HS-5 (cell line): ENCODE data around the gene ZEB2.

ENCODE experiments used
- DNase-seq: peaks from one replicate; pipeline ENCODE4 v3.0.0-alpha.2; 2012; ENCODE audit warnings: low read depth

Gene ZEB2

DNA sequence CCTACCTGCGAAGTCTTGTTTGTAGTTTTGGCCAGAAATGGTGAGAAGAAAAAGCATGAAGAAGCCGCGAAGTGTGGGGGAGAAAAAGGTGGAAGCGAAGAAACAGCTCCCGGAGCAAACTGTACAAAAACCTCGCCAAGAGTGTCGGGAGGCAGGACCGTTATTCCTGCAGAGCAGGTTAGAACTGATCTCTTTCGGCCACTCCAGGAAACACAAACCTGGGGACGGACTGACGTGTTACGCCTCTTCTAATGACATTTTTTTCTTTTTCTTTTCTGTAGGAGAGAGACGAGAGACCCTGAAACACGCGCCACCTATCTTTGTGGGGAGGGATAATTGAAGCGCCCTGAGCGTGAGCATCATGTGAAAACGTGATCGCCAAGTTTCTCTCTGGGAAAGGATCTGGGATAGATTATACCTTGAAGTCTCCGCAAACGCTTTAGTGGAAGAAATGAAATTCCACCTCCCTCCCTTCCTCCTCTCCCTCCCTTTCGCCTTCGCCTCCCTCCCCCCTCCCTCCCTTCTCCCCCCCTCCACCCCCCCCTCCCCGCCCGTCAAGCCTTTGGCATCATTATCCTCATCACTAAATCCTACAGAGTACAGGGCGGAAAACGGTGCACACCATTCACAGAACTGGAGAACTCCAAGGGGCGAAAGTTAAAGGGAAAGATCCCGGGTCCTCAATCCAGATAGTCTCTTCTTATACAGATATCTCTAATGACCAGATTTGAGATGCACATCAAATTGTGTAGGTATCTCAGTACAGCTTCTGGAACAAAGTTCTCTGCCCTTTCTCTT lies at the start of gene ZEB2:
TSS of gene ZEB2 (minus strand) at position 186 of the 798 bp plus-strand sequence. CDS start 2,769 bp downstream, outside the sequence.
- DNase-seq: peak; percentile 78

DNA sequence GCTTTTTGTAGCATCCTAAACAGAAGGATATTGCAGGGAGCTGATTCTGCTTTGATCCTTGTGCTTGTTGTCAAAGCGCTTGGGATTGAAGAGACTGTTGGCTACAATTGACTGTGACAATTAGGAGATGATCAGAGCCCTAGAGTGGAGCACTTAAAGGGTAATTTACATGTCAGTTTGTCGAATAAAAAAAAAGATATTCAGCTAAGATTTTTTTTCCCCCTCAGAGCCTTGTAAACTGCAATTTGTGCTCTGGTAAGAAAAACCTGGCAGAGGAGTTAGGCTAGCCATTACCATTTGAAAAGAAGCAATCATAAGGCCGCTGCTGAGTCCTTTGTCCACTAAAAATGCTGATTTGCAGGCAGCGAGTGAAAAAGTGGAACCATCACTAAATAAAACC lies 47.8 kb upstream of the ZEB2 start:
- no peak for DNase-seq

DNA sequence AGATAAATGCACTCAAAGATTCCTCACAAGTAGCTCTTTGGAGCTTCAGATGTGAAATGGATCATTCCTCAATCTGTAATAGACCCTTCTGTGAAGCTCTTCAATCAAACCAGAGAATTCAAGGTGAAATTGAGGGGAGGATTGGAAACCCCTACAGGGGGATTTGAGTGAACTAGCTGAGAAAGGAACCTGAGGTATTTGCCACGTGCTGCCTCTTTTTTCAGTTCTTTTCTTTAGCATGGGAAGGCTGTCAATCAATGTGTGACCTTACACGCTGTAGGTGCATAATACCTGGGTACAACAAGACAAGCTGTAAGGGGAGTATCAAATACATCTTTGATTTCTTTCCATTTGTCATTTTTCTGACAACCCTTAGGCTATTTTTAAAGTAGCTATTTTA lies 46.5 kb upstream of the ZEB2 start:
- DNase-seq: no peak

DNA sequence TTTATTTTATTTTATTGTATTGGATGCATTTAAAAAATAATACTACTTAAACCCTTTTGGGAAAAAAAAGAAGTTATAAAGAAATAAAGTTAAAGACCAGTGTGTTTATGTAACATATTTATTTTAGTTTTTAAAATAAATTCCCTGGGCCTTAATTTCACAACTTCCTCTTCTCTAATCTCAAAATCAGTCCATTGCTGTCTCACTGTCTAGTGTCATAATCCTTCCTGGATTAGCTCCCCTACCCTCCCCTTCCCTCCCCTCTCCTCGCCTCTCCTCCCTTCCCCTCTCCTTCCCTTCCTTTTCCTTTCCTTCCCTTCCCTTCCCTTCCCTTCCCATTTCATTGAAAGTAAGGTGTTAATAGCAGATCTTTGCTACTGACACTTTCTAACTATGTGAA lies 40.3 kb upstream of the ZEB2 start:
- DNase-seq: no peak

DNA sequence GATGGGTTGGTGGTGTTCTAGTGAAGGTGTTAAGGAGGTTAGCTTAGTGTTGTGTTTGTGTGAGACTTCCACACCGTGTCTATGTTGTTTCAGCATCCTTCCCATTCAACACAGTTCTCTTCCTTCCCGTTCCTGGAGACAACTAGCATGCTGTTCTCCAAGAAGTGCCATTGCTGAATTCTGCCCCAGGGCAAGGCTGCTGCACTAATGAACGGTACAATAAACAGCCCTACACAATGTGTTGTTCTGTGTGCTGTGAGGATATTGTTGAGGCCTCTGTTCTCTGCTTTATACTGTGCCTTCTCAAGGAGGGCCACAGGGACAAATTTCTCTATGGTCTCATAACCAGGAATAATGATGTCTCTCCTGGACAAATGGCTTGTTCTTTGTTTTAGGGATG lies 39.8 kb upstream of the ZEB2 start:
- DNase-seq: no peak

DNA sequence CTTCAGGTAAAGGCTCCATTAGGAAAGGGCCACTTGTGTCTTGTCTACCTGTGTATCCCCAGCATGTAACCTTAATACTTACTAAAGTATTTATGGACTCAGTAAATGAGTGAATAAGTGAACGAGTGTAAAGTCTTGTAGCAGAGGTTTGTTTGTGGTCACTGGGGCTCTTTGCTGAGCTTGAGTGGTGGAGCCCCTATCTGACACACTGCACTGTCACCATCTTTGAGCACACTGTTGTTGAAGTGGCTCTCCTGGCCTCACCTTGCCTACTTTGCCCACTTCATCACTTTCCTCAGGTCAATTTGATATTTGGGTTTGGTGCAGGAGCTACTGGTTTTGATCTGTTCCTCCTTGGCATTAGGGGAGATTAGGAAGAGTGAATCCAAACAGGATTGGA lies 39.3 kb upstream of the ZEB2 start:
- no peak for DNase-seq

DNA sequence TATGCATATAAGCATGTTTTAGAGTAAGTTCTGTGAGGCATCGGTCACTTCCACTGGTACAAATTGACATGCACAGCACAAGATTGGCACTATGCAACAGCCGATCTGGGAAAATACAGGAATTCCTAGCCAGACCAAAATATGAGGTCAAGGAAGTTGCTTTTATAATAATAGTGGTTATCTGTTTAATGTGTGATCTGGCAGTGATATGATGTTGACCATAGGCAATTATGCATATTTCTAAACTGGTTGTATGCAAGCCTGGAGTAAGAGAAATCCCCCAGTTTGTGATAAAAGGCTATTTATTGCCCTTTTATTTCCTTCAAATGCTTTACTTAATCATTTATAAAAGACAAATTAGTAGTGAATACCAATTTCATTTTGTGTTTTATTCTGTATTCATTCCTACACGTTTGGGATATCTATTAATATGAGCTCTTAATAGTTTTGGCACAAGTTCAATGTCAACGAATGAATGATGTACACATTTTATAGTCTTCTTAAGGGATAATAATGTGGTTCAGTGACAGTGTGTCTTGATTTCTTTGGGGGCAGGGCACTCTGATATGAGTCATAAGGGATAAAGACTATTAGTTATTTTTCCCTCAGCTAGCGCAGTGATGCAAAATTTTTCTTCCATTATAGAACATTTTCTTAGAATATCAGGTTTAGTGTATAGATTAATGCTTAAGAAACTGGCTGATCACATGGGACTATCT lies 34.7 kb upstream of the ZEB2 start:
- DNase-seq: no peak

DNA sequence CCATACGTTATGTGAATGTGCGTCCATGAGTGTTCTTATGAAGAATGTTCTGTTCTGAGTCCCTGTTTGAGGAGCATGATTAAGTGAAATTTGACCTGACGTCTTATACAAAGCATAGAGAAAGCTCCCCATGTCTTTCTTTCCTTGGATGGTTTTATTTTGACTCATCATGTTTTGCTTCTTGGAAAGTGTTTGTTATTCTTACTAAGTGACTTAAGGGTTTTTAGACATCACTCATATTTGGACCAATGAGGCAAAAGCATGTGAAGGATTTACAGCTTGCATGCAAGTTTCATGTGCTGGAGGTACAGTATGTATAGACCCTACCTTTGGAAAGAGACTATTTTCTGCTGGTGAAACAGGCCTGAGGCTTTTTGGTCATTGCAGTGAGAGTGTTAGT lies 33.5 kb upstream of the ZEB2 start:
- DNase-seq: peak; percentile 72

DNA sequence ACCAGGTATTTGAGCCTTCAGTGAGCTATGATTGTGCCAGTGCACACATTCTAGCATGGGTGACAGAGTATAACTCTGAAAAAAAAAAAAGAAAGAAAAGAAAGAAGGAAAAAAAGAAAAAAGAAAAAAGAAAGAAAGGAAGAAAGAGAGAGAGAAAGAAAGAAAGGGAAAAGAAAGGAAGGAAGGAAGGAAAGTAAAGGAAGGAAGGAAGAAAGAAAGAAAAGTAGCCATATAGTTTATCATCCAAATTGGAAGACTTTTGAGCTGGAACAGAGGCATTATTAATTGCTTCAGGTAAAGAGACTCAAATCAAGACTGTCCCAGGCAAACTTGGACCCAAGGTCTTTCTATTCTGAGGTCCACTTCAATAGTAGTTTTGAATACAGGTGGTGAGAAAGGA lies 32.9 kb upstream of the ZEB2 start:
- DNase-seq: no peak

DNA sequence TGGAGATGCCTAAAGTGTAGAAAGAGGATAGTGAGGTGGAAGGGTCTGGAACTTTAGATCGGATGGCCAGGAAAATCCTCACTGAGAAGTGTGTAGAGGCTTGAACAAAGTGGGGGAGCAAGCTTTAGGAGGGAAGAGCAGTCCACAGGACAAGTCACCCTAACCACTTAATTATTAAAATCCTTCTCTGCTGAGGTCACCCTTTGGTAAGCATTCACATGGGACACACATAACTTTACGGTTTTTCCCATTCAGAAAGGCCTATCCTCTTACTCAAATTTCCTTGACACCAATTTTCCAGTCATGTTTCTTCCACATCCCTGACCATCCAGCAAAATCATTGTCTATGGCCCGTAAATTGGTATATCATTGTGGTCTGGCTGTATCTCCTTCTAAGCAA lies 31.0 kb upstream of the ZEB2 start:
- no peak for DNase-seq

DNA sequence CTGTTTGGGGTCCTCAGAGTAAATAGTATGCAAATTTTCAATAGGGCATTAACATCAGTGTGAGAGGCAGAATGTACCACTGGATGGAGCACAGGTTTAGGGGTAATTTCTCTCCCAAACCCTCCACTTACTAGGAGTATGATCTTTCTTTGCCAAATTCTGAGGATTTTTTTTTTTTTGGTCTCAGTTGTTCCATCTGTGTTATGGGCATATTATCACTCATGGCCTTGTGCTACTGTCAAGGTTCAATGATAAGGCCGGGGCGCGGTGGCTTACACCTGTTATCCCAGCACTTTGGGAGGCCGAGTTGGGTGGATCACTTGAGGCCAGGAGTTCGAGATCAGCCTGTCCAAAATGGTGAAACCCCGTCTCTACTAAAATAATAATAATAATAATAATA lies 30.2 kb upstream of the ZEB2 start:
- DNase-seq: no peak

DNA sequence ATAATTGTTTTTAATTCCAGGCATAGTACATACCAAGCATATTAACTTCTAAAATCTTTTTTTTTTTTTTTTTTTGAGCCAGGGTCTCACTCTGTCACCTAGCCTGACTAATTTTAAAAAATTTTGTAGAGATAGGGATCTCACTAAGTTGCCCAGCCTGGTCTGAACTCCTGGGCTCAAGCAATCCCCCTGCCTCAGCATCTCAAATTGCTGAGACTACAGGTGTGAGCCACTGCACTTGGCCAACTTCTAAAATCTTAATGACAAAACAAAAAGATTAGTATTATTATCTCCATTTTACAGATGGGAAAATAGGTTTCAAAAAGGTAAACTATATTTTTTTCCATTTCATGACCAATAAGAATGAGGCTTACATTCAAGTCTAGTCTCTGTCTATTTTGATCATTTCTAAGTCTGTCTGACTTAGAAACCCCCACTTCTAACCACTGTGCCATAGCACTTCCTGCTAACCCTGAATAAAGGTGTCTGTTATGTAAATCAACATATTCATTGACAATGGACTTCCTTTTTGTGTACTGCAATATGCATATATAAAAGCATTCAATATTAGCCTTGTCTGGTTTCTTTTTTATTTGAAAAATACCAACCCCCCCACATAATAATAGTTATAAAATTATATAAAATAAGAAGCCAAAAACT lies 28.7 kb upstream of the ZEB2 start:
- no peak for DNase-seq

DNA sequence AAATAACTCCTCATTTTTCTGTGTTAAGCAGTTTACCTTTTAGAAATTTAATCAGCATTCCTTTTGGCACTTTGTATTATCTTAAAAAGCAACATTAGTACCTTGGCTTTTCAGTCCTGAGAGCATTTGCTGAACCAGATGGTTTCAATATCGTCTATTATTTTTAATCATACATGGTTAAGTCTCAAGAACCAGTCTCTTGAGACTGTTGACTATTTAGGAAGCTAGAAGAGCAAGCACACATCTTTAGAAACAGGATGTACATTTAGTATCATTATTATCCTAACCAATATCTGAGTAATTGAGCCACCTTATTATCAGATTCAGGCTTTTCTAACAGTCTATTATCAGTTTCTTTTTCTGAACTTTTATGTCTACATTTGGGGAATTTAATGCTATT lies 28.2 kb upstream of the ZEB2 start:
- no peak for DNase-seq

DNA sequence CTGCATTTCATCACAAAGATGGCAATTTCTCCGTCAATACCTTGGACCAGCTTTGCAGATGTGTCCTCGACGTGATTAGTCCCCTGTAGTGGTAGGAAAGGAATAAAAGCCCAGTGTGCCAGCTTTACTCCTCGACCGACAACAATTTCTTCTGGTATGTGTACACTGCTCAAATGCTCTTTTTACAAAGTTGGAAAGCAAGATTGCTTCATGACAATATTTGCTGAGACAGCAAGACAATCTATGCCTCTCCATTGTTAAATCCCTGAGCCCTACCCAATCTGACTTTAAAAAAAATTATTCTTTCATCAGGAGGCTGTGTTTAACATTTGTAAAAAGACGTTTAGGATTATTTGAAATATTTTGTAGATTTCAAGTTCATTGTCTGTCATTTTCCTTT lies 27.6 kb upstream of the ZEB2 start:
- DNase-seq: no peak

DNA sequence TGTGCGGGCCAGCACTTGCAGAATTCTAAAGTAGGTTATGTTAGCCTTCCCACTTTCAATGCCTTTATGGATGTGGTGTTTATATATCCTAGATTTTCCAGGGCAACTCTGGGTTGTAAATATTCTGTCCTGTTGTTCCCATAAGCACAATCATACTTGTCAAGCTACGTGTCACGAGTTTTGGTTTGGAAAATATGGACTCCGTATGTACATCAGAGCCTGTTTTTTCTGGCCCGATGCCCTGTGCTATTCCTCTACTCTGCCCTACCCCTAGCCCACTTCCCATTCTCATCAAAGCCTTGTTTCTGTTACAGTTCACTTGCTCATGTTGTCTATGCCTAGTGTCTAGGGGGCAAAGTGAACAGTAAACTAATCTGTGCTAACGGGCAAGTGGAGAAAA lies 27.0 kb upstream of the ZEB2 start:
- DNase-seq: no peak

DNA sequence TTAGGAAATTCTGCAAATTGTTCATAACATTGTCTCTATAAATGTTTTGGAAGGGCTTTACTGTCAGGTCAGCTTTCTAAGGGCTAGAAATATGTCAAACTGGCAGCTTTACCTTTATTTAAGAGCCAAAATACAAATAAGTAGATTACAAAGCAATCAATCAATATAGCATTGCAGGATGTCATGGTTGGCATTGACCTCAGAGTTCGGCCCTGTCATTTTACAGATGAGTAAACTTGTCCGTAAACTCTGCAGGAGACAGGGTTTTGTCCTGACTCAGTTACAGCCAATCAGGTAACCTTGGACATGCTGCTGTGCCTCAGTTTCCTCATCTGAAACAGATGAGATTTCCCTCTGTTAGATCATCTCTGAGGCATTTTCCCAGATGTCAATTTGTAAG lies 25.9 kb upstream of the ZEB2 start:
- no peak for DNase-seq

DNA sequence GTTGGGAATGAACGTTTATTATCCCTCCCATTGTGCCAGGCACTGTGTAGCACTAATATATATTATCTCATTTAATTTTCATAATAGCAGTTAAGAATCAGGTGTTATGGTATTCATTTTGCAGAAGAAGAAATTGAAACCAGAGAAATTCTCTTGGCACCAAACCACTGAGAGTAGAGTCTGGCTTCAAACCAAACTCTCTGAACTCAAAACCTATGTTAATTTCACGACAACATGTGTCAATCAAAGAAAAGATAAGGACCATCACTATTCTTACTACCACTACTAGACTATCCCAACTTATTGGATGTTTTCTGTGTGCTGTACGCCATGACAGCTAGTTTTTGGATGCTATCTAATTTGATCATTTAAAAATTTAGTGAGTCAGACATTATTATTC lies 24.1 kb upstream of the ZEB2 start:
- no peak for DNase-seq

DNA sequence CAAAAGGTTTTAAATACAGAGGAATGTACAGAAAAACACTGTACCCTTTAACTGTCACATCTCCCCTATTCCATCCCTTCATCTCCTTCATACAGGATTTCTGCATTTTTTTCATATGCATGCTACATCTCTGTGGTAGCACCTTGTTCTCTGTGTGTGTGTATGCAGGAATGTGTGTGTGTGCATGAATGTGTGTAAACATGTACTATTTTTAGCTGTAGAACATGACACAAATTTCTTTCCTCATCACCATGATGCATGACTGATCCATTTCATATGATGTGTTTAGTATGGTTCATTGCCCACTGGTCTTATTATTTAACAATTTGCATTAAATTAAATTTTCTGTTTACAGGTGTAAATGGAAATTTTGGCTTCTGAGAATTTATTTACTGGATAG lies 21.5 kb upstream of the ZEB2 start:
- DNase-seq: no peak

DNA sequence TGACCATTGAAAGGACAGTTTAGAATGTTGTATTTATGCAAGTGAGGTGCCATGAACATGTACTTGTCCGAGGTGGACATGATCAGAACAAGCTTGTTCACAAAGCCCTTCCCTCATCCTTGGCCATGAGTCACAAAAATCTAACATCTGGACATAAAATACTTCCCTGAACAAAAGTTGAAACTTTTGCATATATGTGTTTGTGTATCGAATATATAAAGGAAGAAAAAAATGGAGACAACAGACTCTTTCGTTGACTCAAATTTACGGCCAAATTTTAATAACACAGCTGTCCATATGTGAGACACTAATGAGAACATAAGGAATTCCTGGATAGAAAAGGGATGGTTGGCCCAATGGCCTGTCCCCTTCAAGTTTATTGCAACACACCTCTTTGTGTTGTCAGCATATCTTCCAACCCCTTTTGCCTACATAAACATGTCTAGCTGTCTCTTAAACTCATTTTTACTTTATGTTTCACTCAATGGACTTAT lies 19.4 kb upstream of the ZEB2 start:
- no peak for DNase-seq

DNA sequence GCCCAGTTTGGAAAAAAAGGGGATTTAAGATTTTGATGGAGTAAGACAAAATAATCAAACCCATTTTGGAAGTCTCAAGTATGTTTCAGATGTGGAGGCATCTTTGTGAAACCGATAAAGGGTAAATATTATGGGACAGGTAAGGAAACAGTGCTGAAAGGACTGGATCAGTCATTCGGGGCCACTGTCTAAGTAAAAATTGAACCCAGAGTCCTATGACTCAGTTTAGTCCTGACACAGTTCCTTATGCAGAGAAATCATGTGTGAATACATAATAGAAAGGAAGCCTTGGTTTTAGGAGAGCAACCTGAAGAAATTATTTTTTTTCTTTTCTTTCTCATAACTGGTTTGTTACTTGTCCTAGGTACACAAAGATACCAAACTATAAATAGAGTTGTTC lies 15.4 kb upstream of the ZEB2 start:
- DNase-seq: no peak

DNA sequence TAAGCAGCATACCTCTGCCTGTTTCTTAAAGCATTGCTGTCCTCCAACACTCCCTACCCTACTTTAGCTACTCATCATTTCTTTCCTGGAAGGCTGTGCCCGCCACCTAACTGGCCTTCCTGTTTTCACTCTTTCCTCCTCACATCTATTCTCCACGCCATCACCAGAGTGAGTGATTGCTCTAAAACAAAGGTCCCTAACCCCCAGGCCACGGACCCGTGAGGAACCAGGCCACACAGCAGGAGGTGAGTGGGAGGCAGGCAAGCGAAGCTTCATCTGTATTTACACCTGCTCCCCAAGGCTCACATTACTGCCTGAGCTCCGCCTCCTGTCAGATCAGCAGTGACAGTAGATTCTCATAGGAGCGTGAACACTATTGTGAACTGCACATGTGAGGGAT lies 13.3 kb upstream of the ZEB2 start:
- DNase-seq: no peak

DNA sequence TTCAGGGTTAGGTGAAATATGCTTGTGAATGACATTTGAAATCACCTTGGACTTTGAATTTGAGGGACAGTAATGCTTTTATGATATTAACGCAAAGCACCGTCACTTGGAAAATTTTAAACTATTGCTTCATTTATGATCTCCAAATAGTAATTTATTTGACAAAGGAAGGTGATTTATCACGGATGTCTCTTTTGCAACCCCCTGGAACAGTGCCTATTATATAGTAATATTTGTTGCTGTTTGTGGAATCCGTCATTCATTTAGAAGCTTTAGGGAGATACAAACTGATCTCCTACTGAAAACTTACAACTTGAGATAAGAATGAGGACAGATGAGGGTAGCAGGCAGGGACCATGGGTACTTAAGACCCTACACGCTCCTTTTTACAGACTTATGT lies 10.7 kb upstream of the ZEB2 start:
- DNase-seq: no peak

DNA sequence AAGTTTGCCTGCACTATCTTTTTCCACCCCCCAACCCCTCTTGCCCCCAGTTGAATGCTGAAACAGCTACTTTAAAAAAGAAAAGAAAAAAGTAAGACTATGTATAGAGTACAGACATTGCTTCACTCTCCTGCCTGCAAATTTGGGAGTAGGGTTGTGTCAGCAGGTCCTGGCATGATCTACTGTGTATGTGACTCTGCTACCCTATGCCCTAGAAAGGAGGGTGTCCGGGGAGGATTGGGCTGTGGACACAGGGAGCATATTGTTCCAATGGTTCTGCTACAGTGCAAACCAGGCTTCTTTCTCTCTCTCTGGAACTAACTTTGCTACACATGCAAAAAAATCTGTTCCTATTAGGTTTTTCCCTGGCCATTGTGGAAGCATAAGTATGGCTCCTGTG lies 9.9 kb upstream of the ZEB2 start:
- DNase-seq: no peak
